Uterine smooth muscle cell (primary cell): ENCODE measurements around the gene TSPAN12. TPM values are rescaled to one million over a fixed set of nuclear protein-coding genes. Genes with fewer than 3 reads are reported as not detected.

Source experiments
- total RNA-seq: library from RNA; depleted of rRNA; stranded (reverse); fragments of >200 nt; gene quantifications from 2 replicates; pipeline ENCODE4 v1.2.3, GENCODE V29; 2014

The TSPAN12 gene
- total RNA-seq: 1.2 and 1.7 TPM in 2 replicates

GRCh38 chr7:120857588-120858573 lies at the start of gene TSPAN12:
TSPAN12 (minus strand) TSS chr7:120858144; CDS start chr7:120856763, 1,381 bp downstream.

Other genes with a start within 250 kb of the TSPAN12 start
- gene ING3, start 92.6 kb upstream of the TSPAN12 start, total RNA-seq: 15.2 and 23.1 TPM in 2 replicates
- 117 and 158 TPM in 2 replicates for gene CPED1, start 130.6 kb upstream of the TSPAN12 start, total RNA-seq